Activated CD4-positive, alpha-beta memory T cell treated with anti-CD3 and anti-CD28 coated beads, Interleukin-2, amount 10 ng/mL, durations not matched to agents 7 days and 5 days (primary cell): ENCODE measurements around the gene EHD1. TPM values are rescaled to one million over a fixed set of nuclear protein-coding genes. Genes with fewer than 3 reads are reported as not detected.

Experiments
- CTCF ChIA-PET: fragments of 350-600 bp; sonication (Branson Sonifier 250); formaldehyde crosslinking; loops from one replicate; lab custom pipeline; 2021; ENCODE audit warnings: antibody characterized with exemption, inconsistent platforms; lab: Charles Lee
- POLR2A ChIA-PET: fragments of 350-600 bp; sonication (Branson Sonifier 250); formaldehyde crosslinking; loops from one replicate; lab custom pipeline; 2021; ENCODE audit warnings: antibody characterized with exemption; lab: Charles Lee
- DNase-seq: peaks from one replicate; pipeline ENCODE4 v3.0.0-alpha.2; 2020
- H3K27ac Mint-ChIP-seq: one replicate; pipeline ENCODE4 v1.8.0; 2021; ENCODE audit warnings: mild to moderate bottlenecking, mixed read lengths
- H3K27me3 Mint-ChIP-seq: one replicate; pipeline ENCODE4 v1.8.0; 2021; ENCODE audit warnings: mixed read lengths
- H3K36me3 Mint-ChIP-seq: one replicate; pipeline ENCODE4 v1.8.0; 2021; ENCODE audit warnings: low read depth, mixed read lengths
- H3K4me1 Mint-ChIP-seq: one replicate; pipeline ENCODE4 v1.8.0; 2021; ENCODE audit warnings: mixed read lengths
- H3K4me3 Mint-ChIP-seq: one replicate; pipeline ENCODE4 v1.8.0; 2021; ENCODE audit warnings: mild to moderate bottlenecking, mixed read lengths
- H3K9me3 Mint-ChIP-seq: one replicate; pipeline ENCODE4 v1.8.0; 2021; ENCODE audit warnings: mixed read lengths
- total RNA-seq, 2 experiments: library from RNA; stranded (reverse); gene quantifications; one replicate each; pipeline ENCODE4 v1.2.3, GENCODE V29; 2021

EHD1 gene
- total RNA-seq, 2 experiments from 2014 or later = 138 to 146 TPM

DNA sequence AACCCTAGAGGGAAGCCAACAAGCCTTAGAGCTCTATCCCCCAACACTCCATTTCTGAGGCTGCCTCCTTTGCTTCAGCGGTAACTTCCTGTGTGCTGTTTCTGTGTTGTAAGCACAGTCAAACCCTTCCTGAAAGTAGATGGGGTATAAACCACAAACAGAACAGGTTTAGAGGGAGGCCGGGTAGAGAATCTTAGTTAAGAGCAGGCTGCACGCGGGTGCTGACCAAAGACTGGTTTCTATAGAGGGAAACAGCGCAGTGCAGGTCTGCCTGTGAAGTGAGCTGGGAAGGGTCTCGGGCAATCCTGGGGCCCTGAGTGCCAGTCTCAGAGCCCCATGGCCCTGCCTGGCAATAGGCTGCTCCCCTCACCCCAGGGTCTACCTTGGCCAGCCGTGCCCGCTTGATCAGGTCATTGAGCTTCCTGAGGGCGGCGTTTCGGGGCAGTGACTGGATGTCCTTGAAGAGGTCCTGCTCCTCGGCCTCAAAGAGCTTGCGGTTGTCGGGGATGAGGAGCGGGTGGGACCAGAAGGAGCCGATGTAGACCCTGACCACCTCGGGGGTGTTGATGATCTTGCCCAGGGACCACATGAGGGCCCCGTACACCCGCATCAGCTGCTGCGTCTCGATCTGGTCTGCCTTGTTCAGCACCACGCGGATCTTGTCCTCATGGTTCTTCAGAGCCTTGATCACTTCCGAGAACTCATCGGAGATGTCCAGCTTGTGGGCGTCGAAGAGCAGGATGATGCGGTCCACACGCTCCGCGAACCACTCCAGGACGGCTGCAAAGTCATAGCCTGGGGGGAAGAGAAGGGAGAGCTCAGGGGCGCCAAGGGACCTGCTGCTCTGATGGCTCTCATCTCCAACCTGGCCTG, 18.6 kb downstream of the EHD1 start:
- peak overlapping the region; percentile 98 for H3K27ac Mint-ChIP-seq
- ChIA-PET CTCF (interaction anchor here (1.0 to 30.8 kb wide), 9 partner anchors 9 to 167 kb away, joined by 3 to 957 read pairs (median 5); partner anchors contain the start of genes ARL2, CDC42BPG, EHD1 and SNX15), POLR2A (interaction anchor here (0.6 to 28.1 kb wide), 21 partner anchors 4 to 642 kb away, joined by 3 to 1068 read pairs (median 5); partner anchors contain the start of genes ARL2, CDCA5, EHD1 and FAU)
- no peaks in the 10 kb centered on the region for H3K27me3 Mint-ChIP-seq
- peaks cover 63% of the 10 kb centered on the region for H3K36me3 Mint-ChIP-seq
- H3K4me1 Mint-ChIP-seq = peaks cover 93% of the 10 kb centered on the region
- H3K9me3 Mint-ChIP-seq = no peaks in the 10 kb centered on the region
- DNase-seq = peak; percentile 80
- peak overlapping the region; percentile 75 for H3K4me3 Mint-ChIP-seq

- Mint-ChIP-seq H3K27me3 (no peaks in the 10 kb centered on the region), H3K36me3 (peaks cover 73% of the 10 kb centered on the region)
- peak; percentile 75 for DNase-seq
Observed at GRCh38 chr11:64858467-64859263, 19.8 kb downstream of the EHD1 start.

DNA sequence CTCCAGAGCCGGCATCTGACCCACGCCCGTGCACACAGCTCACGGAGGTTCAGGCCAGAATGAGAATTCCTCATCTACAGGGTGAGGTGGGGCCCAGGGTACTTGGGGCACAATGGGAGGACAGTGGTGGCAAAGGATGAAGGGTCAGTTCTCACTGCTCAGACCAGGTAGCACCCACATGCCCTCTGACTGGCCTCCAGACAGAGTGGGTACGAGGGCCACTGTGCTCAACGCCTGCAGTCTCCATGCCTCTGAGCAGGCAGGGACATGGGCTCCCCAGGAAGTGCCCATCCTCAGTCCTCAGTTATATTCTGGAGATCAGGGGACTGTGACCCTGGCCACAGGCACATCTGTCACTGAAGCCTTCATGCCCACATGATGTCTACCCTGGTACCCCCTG, 20.9 kb downstream of the EHD1 start:
- Mint-ChIP-seq H3K4me3 (peak overlapping the region; percentile 13), H3K36me3 (peaks cover 79% of the 10 kb centered on the region)

More at GRCh38 chr11:64858467-64859263, 19.8 kb downstream of the EHD1 start:
- ChIA-PET CTCF (interaction anchor here (0.5 to 30.8 kb wide), 10 partner anchors 8 to 168 kb away, joined by 3 to 957 read pairs (median 4); partner anchors contain the start of genes ARL2, CDC42BPG, EHD1 and SF1), POLR2A (interaction anchor here (0.7 to 28.1 kb wide), 18 partner anchors 5 to 567 kb away, joined by 3 to 1068 read pairs (median 6); partner anchors contain the start of genes ARL2, CDCA5, EHD1 and FAU)
- H3K4me1 Mint-ChIP-seq = peaks cover 93% of the 10 kb centered on the region
- peak overlapping the region; percentile 75 for H3K4me3 Mint-ChIP-seq
- no peaks in the 10 kb centered on the region for H3K9me3 Mint-ChIP-seq
- H3K27ac Mint-ChIP-seq = peak overlapping the region; percentile 98

DNA sequence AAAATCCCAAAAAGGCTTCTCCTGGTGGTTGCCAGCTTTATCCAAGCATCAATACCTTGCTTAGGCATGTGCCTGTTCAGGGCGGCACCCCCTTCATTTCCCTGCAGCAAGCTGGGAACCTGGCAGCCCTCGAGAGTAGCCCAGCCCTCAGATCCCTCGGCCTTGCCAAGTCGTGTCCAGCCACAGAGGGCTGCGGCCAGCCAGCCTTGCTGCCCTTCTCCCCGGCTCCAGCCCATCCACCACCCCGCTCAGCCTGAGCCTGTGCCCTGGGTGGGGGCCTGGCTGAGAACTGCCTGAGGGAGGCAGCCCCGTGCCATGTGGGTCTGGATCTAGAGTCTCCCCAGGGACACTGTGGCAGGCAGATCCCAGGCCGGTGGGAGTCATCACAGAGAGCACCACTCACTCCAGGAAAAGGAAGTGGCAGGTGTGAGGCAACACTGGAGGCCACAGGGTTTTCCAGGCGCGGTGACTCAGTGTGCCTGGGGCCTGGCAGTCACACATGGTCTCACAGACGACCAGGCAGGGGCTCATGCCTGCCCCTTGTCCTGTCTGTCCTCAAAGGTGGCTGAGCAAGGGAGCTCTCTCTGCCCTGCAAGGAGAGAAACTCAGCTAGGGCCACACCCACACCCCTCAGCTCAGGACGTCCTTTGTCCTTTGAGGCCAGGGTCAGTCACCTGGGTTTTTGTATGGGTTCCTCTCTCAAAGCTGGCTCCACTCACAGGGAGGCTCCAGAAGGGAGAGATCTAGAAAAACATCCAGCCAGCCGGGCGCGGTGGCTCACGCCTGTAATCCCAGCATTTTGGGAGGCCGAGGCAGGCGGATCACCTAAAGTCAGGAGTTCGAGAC, 21.8 kb downstream of the EHD1 start:
- ChIA-PET POLR2A (interaction anchor here (1.1 to 28.1 kb wide), 3 partner anchors 8 to 28 kb away, joined by 3 to 1068 read pairs (median 324); partner anchors contain the start of gene EHD1), CTCF (interaction anchor here (14.7 to 30.8 kb wide), 2 partner anchors 10 to 30 kb away, joined by 155 to 957 read pairs; partner anchors contain the start of genes CDC42BPG and EHD1)
- H3K36me3 Mint-ChIP-seq = peaks cover 84% of the 10 kb centered on the region
- no peaks in the 10 kb centered on the region for H3K9me3 Mint-ChIP-seq
- peaks cover 96% of the 10 kb centered on the region for H3K4me1 Mint-ChIP-seq
- peak overlapping the region; percentile 86 for H3K27ac Mint-ChIP-seq
- DNase-seq = peak; percentile 67
- no peaks in the 10 kb centered on the region for H3K27me3 Mint-ChIP-seq
- H3K4me3 Mint-ChIP-seq = peak overlapping the region; percentile 50

More for the DNA sequence above, 20.9 kb downstream of the EHD1 start:
- ChIA-PET POLR2A (interaction anchor here (13.8 to 28.1 kb wide), 3 partner anchors 4 to 27 kb away, joined by 324 to 1068 read pairs (median 324); partner anchors contain the start of gene EHD1), CTCF (interaction anchor here (1.7 to 30.8 kb wide), 4 partner anchors 11 to 79 kb away, joined by 4 to 957 read pairs (median 94); partner anchors contain the start of genes CDC42BPG, EHD1 and SF1)
- no peaks in the 10 kb centered on the region for H3K27me3 Mint-ChIP-seq
- no peak for DNase-seq
- H3K4me1 Mint-ChIP-seq = peaks cover 93% of the 10 kb centered on the region
- H3K27ac Mint-ChIP-seq = peak overlapping the region; percentile 85
- no peaks in the 10 kb centered on the region for H3K9me3 Mint-ChIP-seq

GRCh38 chr11:64855596-64856304, 22.7 kb downstream of the EHD1 start:
- ChIA-PET POLR2A (interaction anchor here (1.0 to 28.1 kb wide), 4 partner anchors 8 to 77 kb away, joined by 4 to 1068 read pairs (median 164); partner anchors contain the start of gene EHD1), CTCF (interaction anchor here (1.6 to 30.8 kb wide), 3 partner anchors 9 to 31 kb away, joined by 7 to 957 read pairs (median 155); partner anchors contain the start of genes CDC42BPG and EHD1)
- Mint-ChIP-seq H3K4me3 (peak overlapping the region; percentile 51), H3K36me3 (peaks cover 81% of the 10 kb centered on the region), H3K27me3 (no peaks in the 10 kb centered on the region), H3K4me1 (peaks cover 96% of the 10 kb centered on the region), H3K9me3 (no peaks in the 10 kb centered on the region), H3K27ac (peak overlapping the region; percentile 86)
- DNase-seq = no peak

- H3K4me1 Mint-ChIP-seq = peaks cover 90% of the 10 kb centered on the region
- peak overlapping the region; percentile 51 for H3K4me3 Mint-ChIP-seq
- ChIA-PET CTCF (interaction anchor here (1.6 to 30.8 kb wide), 4 partner anchors 7 to 32 kb away, joined by 7 to 957 read pairs (median 82); partner anchors contain the start of genes CDC42BPG and EHD1), POLR2A (interaction anchor here (1.0 to 28.1 kb wide), 4 partner anchors 8 to 76 kb away, joined by 4 to 1068 read pairs (median 164); partner anchors contain the start of gene EHD1)
- DNase-seq = peak; percentile 55
- H3K9me3 Mint-ChIP-seq = no peaks in the 10 kb centered on the region
- H3K36me3 Mint-ChIP-seq = peaks cover 75% of the 10 kb centered on the region
- no peaks in the 10 kb centered on the region for H3K27me3 Mint-ChIP-seq
- peak overlapping the region; percentile 86 for H3K27ac Mint-ChIP-seq
Observed at GRCh38 chr11:64854534-64855502, 23.6 kb downstream of the EHD1 start.

GRCh38 chr11:64854157-64854533, 24.3 kb downstream of the EHD1 start:
- peak overlapping the region; percentile 86 for H3K27ac Mint-ChIP-seq
- no peaks in the 10 kb centered on the region for H3K9me3 Mint-ChIP-seq
- H3K4me3 Mint-ChIP-seq = peak overlapping the region; percentile 17
- H3K27me3 Mint-ChIP-seq = no peaks in the 10 kb centered on the region
- ChIA-PET POLR2A (interaction anchor here (14.1 to 28.1 kb wide), 2 partner anchors 10 to 30 kb away, joined by 324 to 1068 read pairs; partner anchors contain the start of gene EHD1), CTCF (interaction anchor here (1.6 to 30.8 kb wide), 4 partner anchors 8 to 32 kb away, joined by 7 to 957 read pairs (median 82); partner anchors contain the start of genes CDC42BPG and EHD1)
- no peak for DNase-seq
- H3K36me3 Mint-ChIP-seq = peaks cover 69% of the 10 kb centered on the region
- H3K4me1 Mint-ChIP-seq = peaks cover 90% of the 10 kb centered on the region

GRCh38 chr11:64853709-64854108, 24.7 kb downstream of the EHD1 start:
- ChIA-PET POLR2A (interaction anchor here (1.0 to 28.1 kb wide), 6 partner anchors 10 to 268 kb away, joined by 3 to 1068 read pairs (median 4); partner anchors contain the start of genes EHD1, FAU, MAP4K2 and MRPL49), CTCF (interaction anchor here (2.2 to 30.8 kb wide), 3 partner anchors 7 to 33 kb away, joined by 8 to 957 read pairs (median 155); partner anchors contain the start of genes CDC42BPG and EHD1)
- no peak for DNase-seq
- Mint-ChIP-seq H3K4me1 (peaks cover 90% of the 10 kb centered on the region), H3K9me3 (no peaks in the 10 kb centered on the region), H3K27me3 (no peaks in the 10 kb centered on the region), H3K36me3 (peaks cover 65% of the 10 kb centered on the region), H3K27ac (peak overlapping the region; percentile 86), H3K4me3 (peak overlapping the region; percentile 17)

DNA sequence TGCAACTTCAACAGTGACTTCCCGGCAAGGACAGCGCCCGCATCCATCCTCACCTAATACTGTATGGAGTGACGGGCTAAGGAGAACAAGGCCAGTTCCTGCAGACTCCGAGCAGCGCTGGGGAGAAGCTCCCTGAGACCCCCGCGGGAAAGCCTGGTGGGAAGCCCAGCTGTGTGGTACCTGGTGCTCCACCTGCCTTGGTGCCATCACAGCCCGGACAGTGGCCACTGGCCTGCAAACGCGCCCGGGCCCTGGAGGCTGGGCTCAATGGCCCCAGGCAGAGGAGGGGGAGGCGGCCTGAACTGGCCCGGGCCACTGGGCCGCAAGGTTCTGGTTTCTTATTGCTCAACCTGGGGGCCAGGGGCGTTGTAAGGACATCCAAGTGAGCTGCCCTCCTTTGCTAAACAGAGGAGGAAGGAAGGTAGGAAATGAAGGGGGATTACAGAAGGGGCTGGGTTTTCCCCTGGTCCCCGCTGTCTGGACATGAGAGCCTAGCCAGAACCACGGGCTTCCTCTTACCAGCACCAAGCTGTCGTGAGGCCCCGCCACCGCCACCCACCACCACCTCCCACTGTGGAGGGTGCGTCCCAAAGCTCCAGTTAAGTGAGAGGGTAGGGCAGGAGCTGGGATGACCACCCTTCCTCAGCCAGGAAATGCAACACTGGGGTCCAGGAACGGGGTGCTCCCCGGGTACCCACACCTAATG, 25.5 kb downstream of the EHD1 start:
- Mint-ChIP-seq H3K27ac (peak overlapping the region; percentile 86), H3K4me3 (peak overlapping the region; percentile 17), H3K9me3 (no peaks in the 10 kb centered on the region), H3K27me3 (no peaks in the 10 kb centered on the region), H3K36me3 (peaks cover 59% of the 10 kb centered on the region), H3K4me1 (peaks cover 90% of the 10 kb centered on the region)
- POLR2A ChIA-PET = interaction anchor here (1.0 to 28.1 kb wide), 7 partner anchors 11 to 269 kb away, joined by 3 to 1068 read pairs (median 4); partner anchors contain the start of genes EHD1, FAU, MAP4K2 and MRPL49
- DNase-seq = no peak
- CTCF ChIA-PET = interaction anchor here (0.5 to 30.8 kb wide), 4 partner anchors 7 to 249 kb away, joined by 4 to 957 read pairs (median 82); partner anchors contain the start of genes CDC42BPG and EHD1
